Kidney tubule cell (primary cell): ENCODE measurements around the gene PCNT.
"Not testable (repeated sequence)": the region's sequence is repeated elsewhere in the genome, so short reads cannot be mapped to it uniquely, and the experiment has no call there.

Experiments used
- DNase-seq: peaks from one replicate; pipeline ENCODE4 v3.0.0-alpha.2; 2018; ENCODE audit warnings: low spot score

The PCNT gene

GRCh38 chr21:46304955-46305354 is 19.0 kb upstream of the PCNT start:
- DNase-seq = no peak

GRCh38 chr21:46307625-46308024 is 16.3 kb upstream of the PCNT start:
- DNase-seq = peak; percentile 83

GRCh38 chr21:46308431-46308830 is 15.5 kb upstream of the PCNT start:
- DNase-seq = no peak

GRCh38 chr21:46310260-46310659 is 13.7 kb upstream of the PCNT start:
- not testable (repeated sequence) for DNase-seq

- no peak for DNase-seq
These were observed 12.4 kb upstream of the PCNT start for GRCh38 chr21:46311568-46311967.

GRCh38 chr21:46312949-46313348 is 11.0 kb upstream of the PCNT start:
- no peak for DNase-seq

GRCh38 chr21:46314441-46315020 is 9.4 kb upstream of the PCNT start:
- DNase-seq = no peak

GRCh38 chr21:46316708-46317324 is 7.1 kb upstream of the PCNT start:
- DNase-seq = no peak

- peak; percentile 18 for DNase-seq
These were observed 6.1 kb upstream of the PCNT start for GRCh38 chr21:46317710-46318463.

- no peak for DNase-seq
These were observed 5.5 kb upstream of the PCNT start for GRCh38 chr21:46318464-46318845.

- no peak for DNase-seq
These were observed 4.8 kb upstream of the PCNT start for GRCh38 chr21:46319186-46319585.

- no peak for DNase-seq
These were observed 3.6 kb upstream of the PCNT start for GRCh38 chr21:46320331-46320801.

GRCh38 chr21:46322351-46323226 is 1.4 kb upstream of the PCNT start:
- peak; percentile 58 for DNase-seq

GRCh38 chr21:46323227-46323709 is 688 bp upstream of the PCNT start:
- DNase-seq = peak; percentile 12

- peak; percentile 88 for DNase-seq
These were observed 575 bp downstream of the PCNT start for GRCh38 chr21:46324390-46325072.

GRCh38 chr21:46325073-46325912 is 1.3 kb downstream of the PCNT start:
- DNase-seq = peak; percentile 55

GRCh38 chr21:46326110-46326703 is 2.3 kb downstream of the PCNT start:
- no peak for DNase-seq

- no peak for DNase-seq
These were observed 3.8 kb downstream of the PCNT start for GRCh38 chr21:46327711-46328110.

GRCh38 chr21:46328151-46328550 is 4.2 kb downstream of the PCNT start:
- DNase-seq = no peak

GRCh38 chr21:46329796-46330195 is 5.8 kb downstream of the PCNT start:
- DNase-seq = peak; percentile 6
